Neural cell (in vitro differentiated cells): Measurements from ENCODE around the gene MS4A13. TPM values are rescaled to one million over a fixed set of nuclear protein-coding genes. Genes with fewer than 3 reads are reported as not detected.

Source experiments
- H2AFZ ChIP-seq: fragments of 200-600, 300-800 bp; sonication (generic), shearing (Covaris generic); 2 replicates; pipeline ENCODE4 v1.6.0; 2014; ENCODE audit warnings: low read depth, mild to moderate bottlenecking, antibody characterized with exemption, low read length, moderate library complexity
- H3F3A ChIP-seq: fragments of 200-600 bp; shearing (Covaris generic); 2 replicates; pipeline ENCODE4 v1.6.1; 2016; ENCODE audit warnings: mild to moderate bottlenecking, moderate library complexity, mixed read lengths, antibody characterized with exemption, low read length; ENCODE audit not compliant: insufficient read depth, poor library complexity, severe bottlenecking
- H3K27ac ChIP-seq: fragments of 200-600, 300-800 bp; sonication (generic), shearing (Covaris generic); 2 replicates; pipeline ENCODE4 v1.5.1; 2014; ENCODE audit warnings: mild to moderate bottlenecking, low read length, moderate library complexity
- H3K27me3 ChIP-seq: fragments of 300-800, 200-600 bp; sonication (generic), shearing (Covaris generic); 2 replicates; pipeline ENCODE4 v1.6.0; 2014; ENCODE audit warnings: mild to moderate bottlenecking, low read depth, low read length, moderate library complexity; ENCODE audit not compliant: insufficient read depth
- H3K36me3 ChIP-seq: fragments of 300-800, 200-600 bp; sonication (generic), shearing (Covaris generic); 2 replicates; pipeline ENCODE4 v1.5.1; 2014; ENCODE audit warnings: mild to moderate bottlenecking, antibody characterized with exemption, low read length, moderate library complexity; ENCODE audit not compliant: insufficient read depth
- H3K4me2 ChIP-seq: fragments of 300-800, 200-600 bp; sonication (generic), shearing (Covaris generic); 2 replicates; pipeline ENCODE4 v1.6.0; 2014; ENCODE audit warnings: mild to moderate bottlenecking, low read length
- H3K4me3 ChIP-seq: fragments of 300-800, 200-600 bp; sonication (generic), shearing (Covaris generic); 2 replicates; pipeline ENCODE4 v1.5.1; 2014; ENCODE audit warnings: mild to moderate bottlenecking, low read length, moderate library complexity
- H3K79me2 ChIP-seq: fragments of 200-600 bp; shearing (Covaris generic); replicated peaks from 2 replicates; pipeline ENCODE4 v1.6.0; 2014; ENCODE audit warnings: mild to moderate bottlenecking, low read length, moderate library complexity; ENCODE audit not compliant: insufficient read depth
- H3K9ac ChIP-seq: fragments of 300-800, 200-600 bp; sonication (generic), shearing (Covaris generic); 2 replicates; pipeline ENCODE4 v1.6.1; 2016; ENCODE audit warnings: mild to moderate bottlenecking, low read length, mixed read lengths
- H3K9me2 ChIP-seq: fragments of 200-600 bp; shearing (Covaris generic); 2 replicates; pipeline ENCODE4 v1.6.1; 2016; ENCODE audit warnings: mild to moderate bottlenecking, low read length, mixed read lengths; ENCODE audit not compliant: insufficient read depth
- H3K9me3 ChIP-seq: fragments of 200-600, 300-800 bp; sonication (generic), shearing (Covaris generic); 2 replicates; pipeline ENCODE4 v1.6.1; 2016; ENCODE audit warnings: mild to moderate bottlenecking, mixed run types, low read length, moderate library complexity, mixed read lengths
- H4K20me1 ChIP-seq: fragments of 200-600 bp; shearing (Covaris generic); 2 replicates; pipeline ENCODE4 v1.6.1; 2016; ENCODE audit warnings: mild to moderate bottlenecking, mixed run types; ENCODE audit not compliant: insufficient read depth
- EP300 ChIP-seq: fragments of 450-650 bp; conservative IDR thresholded peaks from 2 replicates; pipeline ENCODE4 v1.6.1; 2014; ENCODE audit warnings: antibody characterized with exemption, mild to moderate bottlenecking, moderate library complexity; ENCODE audit not compliant: poor library complexity, severe bottlenecking
- EZH2 ChIP-seq: fragments of 200-600, 300-800 bp; shearing (Covaris generic), sonication (generic); IDR thresholded peaks from 2 replicates; pipeline ENCODE4 v1.6.1; 2014; ENCODE audit warnings: antibody characterized with exemption, low read length, borderline replicate concordance, mild to moderate bottlenecking; ENCODE audit not compliant: insufficient read depth, poor library complexity, severe bottlenecking
- MXI1 ChIP-seq: fragments of 450-650 bp; conservative IDR thresholded peaks from 2 replicates; pipeline ENCODE4 v1.6.1; 2014; ENCODE audit warnings: antibody characterized with exemption, mild to moderate bottlenecking; ENCODE audit not compliant: poor library complexity, severe bottlenecking
- POLR2AphosphoS5 ChIP-seq: IDR thresholded peaks from 2 replicates; pipeline ENCODE4 v1.6.1; 2012
- RAD21 ChIP-seq: fragments of 450-650 bp; conservative IDR thresholded peaks from 2 replicates; pipeline ENCODE4 v1.6.1; 2014; ENCODE audit warnings: antibody characterized with exemption, mild to moderate bottlenecking, moderate library complexity
- SMC3 ChIP-seq: fragments of 450-650 bp; conservative IDR thresholded peaks from 2 replicates; pipeline ENCODE4 v1.6.1; 2014; ENCODE audit warnings: antibody characterized with exemption, mild to moderate bottlenecking, moderate library complexity; ENCODE audit not compliant: poor library complexity
- TAF1 ChIP-seq: IDR thresholded peaks from 2 replicates; pipeline ENCODE4 v1.6.1; 2012; ENCODE audit warnings: low read depth
- polyA plus RNA-seq: library from polyadenylated mRNA; depleted of rRNA; stranded (reverse); fragments of >200 nt; gene quantifications from 2 replicates; pipeline ENCODE4 v1.2.3, GENCODE V29; 2014
- TF ChIP-seq, protein P1 (sequence below): IDR thresholded peaks from 2 replicates; pipeline ENCODE4 v1.6.1; 2012; ENCODE audit warnings: borderline replicate concordance
- TF ChIP-seq, protein P2 (sequence below): fragments of 450-650 bp; IDR thresholded peaks from 2 replicates; pipeline ENCODE4 v1.5.1; 2014; ENCODE audit warnings: antibody characterized with exemption, mild to moderate bottlenecking, moderate library complexity; ENCODE audit not compliant: poor library complexity, severe bottlenecking

Gene MS4A13
- polyA plus RNA-seq, 1 donor from 2014 or later, result not detected

DNA sequence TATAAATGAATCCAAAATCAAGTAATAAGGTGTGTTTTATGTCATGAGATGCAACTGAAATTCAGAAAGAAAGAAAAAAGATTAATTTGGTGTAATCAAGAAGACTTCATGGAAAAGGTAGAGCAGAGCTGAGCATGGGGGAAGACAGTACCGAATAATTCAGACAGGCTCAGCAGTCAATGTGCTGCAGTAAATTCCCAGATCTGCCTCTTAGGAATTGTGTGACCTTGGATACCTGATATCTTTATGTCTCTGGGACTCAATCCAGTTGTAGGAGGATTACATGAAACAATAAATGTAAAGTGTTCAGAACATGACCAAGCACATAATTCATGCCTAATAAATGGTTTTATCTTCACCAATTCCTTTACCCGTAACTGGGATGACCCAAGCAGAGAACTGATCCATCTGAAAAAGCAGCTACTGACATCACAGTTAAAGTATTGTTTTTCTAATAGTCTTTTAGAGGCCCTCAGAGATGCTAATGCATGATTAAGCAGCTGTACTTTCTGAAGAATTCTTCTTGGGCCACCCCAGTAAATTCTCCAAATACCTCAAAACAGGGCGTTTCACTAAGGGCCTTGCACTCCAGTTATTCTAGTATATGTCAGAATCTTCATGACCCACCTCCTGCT, 14.8 kb upstream of the MS4A13 start:
- Histone ChIP-seq H3F3A (no peaks in the 10 kb centered on the region), H3K27me3 (no peaks in the 10 kb centered on the region), H3K27ac (no peak overlapping the region), H3K9me2 (no peaks in the 10 kb centered on the region), H3K9ac (no peak overlapping the region), H3K9me3 (no peaks in the 10 kb centered on the region), H2AFZ (no peak overlapping the region), H4K20me1 (no peaks in the 10 kb centered on the region), H3K79me2 (no peaks in the 10 kb centered on the region), H3K36me3 (no peaks in the 10 kb centered on the region), H3K4me2 (no peak overlapping the region), H3K4me3 (no peak overlapping the region)
- TF ChIP-seq TAF1, result no peak
- TF ChIP-seq, protein P1, sequence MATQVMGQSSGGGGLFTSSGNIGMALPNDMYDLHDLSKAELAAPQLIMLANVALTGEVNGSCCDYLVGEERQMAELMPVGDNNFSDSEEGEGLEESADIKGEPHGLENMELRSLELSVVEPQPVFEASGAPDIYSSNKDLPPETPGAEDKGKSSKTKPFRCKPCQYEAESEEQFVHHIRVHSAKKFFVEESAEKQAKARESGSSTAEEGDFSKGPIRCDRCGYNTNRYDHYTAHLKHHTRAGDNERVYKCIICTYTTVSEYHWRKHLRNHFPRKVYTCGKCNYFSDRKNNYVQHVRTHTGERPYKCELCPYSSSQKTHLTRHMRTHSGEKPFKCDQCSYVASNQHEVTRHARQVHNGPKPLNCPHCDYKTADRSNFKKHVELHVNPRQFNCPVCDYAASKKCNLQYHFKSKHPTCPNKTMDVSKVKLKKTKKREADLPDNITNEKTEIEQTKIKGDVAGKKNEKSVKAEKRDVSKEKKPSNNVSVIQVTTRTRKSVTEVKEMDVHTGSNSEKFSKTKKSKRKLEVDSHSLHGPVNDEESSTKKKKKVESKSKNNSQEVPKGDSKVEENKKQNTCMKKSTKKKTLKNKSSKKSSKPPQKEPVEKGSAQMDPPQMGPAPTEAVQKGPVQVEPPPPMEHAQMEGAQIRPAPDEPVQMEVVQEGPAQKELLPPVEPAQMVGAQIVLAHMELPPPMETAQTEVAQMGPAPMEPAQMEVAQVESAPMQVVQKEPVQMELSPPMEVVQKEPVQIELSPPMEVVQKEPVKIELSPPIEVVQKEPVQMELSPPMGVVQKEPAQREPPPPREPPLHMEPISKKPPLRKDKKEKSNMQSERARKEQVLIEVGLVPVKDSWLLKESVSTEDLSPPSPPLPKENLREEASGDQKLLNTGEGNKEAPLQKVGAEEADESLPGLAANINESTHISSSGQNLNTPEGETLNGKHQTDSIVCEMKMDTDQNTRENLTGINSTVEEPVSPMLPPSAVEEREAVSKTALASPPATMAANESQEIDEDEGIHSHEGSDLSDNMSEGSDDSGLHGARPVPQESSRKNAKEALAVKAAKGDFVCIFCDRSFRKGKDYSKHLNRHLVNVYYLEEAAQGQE, result no peak
- TF ChIP-seq MXI1, result no peak
- TF ChIP-seq POLR2AphosphoS5, result no peak
- no peak for TF ChIP-seq EZH2
- TF ChIP-seq, protein P2, sequence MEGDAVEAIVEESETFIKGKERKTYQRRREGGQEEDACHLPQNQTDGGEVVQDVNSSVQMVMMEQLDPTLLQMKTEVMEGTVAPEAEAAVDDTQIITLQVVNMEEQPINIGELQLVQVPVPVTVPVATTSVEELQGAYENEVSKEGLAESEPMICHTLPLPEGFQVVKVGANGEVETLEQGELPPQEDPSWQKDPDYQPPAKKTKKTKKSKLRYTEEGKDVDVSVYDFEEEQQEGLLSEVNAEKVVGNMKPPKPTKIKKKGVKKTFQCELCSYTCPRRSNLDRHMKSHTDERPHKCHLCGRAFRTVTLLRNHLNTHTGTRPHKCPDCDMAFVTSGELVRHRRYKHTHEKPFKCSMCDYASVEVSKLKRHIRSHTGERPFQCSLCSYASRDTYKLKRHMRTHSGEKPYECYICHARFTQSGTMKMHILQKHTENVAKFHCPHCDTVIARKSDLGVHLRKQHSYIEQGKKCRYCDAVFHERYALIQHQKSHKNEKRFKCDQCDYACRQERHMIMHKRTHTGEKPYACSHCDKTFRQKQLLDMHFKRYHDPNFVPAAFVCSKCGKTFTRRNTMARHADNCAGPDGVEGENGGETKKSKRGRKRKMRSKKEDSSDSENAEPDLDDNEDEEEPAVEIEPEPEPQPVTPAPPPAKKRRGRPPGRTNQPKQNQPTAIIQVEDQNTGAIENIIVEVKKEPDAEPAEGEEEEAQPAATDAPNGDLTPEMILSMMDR, result no peak
- TF ChIP-seq SMC3, result no peak
- TF ChIP-seq EP300, result no peak
- TF ChIP-seq RAD21, result no peak

DNA sequence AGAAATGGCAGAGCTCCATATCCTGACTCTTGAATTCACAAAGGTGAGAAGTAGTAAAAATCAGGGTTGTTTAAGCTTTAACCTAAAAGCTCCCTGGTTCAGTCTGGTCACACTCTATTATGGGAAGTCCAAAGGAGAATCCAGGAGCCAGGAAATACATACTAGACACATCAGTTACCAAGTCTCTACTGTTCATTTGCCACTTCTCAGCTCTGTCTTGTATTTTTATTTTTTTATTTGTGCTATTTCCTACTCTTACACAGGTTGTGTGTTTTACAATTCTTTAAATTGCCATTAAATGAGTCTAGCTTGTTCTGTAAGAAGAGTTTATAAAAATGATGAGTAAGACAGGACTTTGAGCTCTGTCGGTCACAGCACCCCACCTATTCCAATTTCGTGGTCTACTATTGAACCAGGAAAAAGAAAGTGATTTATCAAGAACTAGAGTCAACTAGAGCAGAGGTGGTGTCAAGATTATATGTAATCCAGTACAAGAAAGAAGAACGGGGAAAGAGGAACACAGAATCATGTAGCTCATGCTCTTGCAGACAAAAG, 12.9 kb upstream of the MS4A13 start:
- Histone ChIP-seq H3K9me3 (no peaks in the 10 kb centered on the region), H3K4me2 (no peak overlapping the region), H3K36me3 (no peaks in the 10 kb centered on the region), H3K9ac (no peak overlapping the region), H3F3A (no peaks in the 10 kb centered on the region), H3K4me3 (no peak overlapping the region), H4K20me1 (no peaks in the 10 kb centered on the region), H3K79me2 (no peaks in the 10 kb centered on the region), H2AFZ (no peak overlapping the region), H3K27ac (no peak overlapping the region), H3K27me3 (no peaks in the 10 kb centered on the region), H3K9me2 (no peaks in the 10 kb centered on the region)
- TF ChIP-seq RAD21 (no peak), POLR2AphosphoS5 (no peak), EZH2 (no peak)
